ENCODE measurements around the gene CLEC16A. TPM values are rescaled to one million over a fixed set of nuclear protein-coding genes. Genes with fewer than 3 reads are reported as not detected.

Gene CLEC16A
- polyA plus RNA-seq, 3 donors, result 3.4 to 12.0 (median 5.8) TPM

DNA sequence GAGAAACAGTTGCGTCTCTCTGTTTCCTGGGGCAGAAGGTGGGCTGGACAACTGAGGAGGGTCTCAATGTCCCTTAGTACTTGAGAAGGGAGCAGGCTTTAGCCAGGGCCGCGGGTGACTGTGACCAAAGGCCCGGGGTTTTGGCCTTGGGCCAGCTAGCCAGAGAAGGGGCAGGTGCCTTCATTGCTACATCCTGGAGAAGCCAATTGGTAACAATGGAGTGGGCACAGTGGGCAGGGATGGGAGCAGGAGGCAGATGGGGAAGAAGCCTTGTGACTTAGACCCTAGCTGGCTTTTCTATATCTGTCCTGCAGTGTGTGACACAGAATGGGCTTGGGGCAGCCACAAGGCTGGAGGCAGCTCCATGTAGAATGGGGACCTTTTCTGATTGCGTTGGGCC, 46.0 kb downstream of the CLEC16A start:
- 92% methylated on average over 5 of the region's 5 CpGs for WGBS (ENCODE audit: insufficient coverage)

DNA sequence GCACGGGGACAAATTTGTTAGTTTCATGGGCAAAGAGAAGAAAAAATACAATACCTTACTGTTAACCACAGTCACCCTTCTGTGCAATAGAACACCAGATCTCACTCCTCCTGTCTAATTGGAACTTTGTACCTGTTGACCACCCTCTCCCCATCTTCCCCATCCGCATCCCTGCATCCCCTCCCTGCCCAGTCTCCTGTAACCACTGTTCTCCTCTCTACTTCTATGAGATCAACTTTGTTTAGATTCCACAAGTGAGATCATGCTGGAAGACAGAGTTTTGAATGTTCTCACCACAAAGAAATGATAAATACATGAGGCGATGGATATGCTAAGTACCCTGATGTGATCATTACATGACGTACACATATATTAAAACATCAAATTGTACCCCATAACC, 47.7 kb downstream of the CLEC16A start:
- H3K36me3 Mint-ChIP-seq, result peaks cover 91% of the 10 kb centered on the region in 2 donors
- Histone ChIP-seq H3K27ac (ENCODE audit: low read depth in 1 of 2, low read length in 2 of 2) (no peak overlapping the region), H3K9me3 (replicated peaks in 1 of 2; ENCODE audit: control insufficient read depth in 1 of 2, insufficient read depth in 1 of 2, low read length in 2 of 2) (no peaks in the 10 kb centered on the region), H3K9ac (ENCODE audit: insufficient read depth, low read length, poor library complexity, severe bottlenecking) (no peak overlapping the region), H4K20me1 (ENCODE audit: insufficient read depth, low read length) (peaks cover 3% of the 10 kb centered on the region), H2AFZ (ENCODE audit: insufficient read depth, low read depth, low read length, poor library complexity, severe bottlenecking) (no peak overlapping the region), H3K27me3 (ENCODE audit: control insufficient read depth in 2 of 2, insufficient read depth in 2 of 2, low read length in 2 of 2) (no peaks in the 10 kb centered on the region), H3K4me3 (replicated peaks in 1 of 3; ENCODE audit: low read depth in 2 of 3, low read length in 3 of 3) (no peak overlapping the region), H3K36me3 (replicated peaks in 1 of 2; ENCODE audit: control insufficient read depth in 1 of 2, insufficient read depth in 2 of 2, low read length in 2 of 2) (peaks cover 56 to 100% of the 10 kb centered on the region in 2 donors), H3K4me2 (replicated peaks; ENCODE audit: extremely low read depth, low read length, poor library complexity, severe bottlenecking) (no peak overlapping the region), H3K4me1 (ENCODE audit: control insufficient read depth in 1 of 2, insufficient read depth in 2 of 2, low read length in 2 of 2) (no peaks in the 10 kb centered on the region), H3K79me2 (ENCODE audit: insufficient read depth, low read length) (no peaks in the 10 kb centered on the region)
- TF ChIP-seq, protein P1, sequence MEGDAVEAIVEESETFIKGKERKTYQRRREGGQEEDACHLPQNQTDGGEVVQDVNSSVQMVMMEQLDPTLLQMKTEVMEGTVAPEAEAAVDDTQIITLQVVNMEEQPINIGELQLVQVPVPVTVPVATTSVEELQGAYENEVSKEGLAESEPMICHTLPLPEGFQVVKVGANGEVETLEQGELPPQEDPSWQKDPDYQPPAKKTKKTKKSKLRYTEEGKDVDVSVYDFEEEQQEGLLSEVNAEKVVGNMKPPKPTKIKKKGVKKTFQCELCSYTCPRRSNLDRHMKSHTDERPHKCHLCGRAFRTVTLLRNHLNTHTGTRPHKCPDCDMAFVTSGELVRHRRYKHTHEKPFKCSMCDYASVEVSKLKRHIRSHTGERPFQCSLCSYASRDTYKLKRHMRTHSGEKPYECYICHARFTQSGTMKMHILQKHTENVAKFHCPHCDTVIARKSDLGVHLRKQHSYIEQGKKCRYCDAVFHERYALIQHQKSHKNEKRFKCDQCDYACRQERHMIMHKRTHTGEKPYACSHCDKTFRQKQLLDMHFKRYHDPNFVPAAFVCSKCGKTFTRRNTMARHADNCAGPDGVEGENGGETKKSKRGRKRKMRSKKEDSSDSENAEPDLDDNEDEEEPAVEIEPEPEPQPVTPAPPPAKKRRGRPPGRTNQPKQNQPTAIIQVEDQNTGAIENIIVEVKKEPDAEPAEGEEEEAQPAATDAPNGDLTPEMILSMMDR (IDR thresholded peaks at IDR 0.05), result no peak
- peaks cover 0 to 3% (median 1%) of the 10 kb centered on the region in 3 donors for H3K27me3 Mint-ChIP-seq (ENCODE audit: low read depth in 3 of 3)
- no peak overlapping the region for H3K27ac Mint-ChIP-seq
- peaks cover 6% of the 10 kb centered on the region for H3K4me1 Mint-ChIP-seq
- no peaks in the 10 kb centered on the region for H3K9me3 Mint-ChIP-seq
- intact Hi-C loops (cut with micrococcal nuclease), result no loop called here
- no peak overlapping the region for H3K4me3 Mint-ChIP-seq
- WGBS (ENCODE audit: insufficient coverage), result no CpG with 5 or more reads among the region's 4 CpGs
- DNase-seq, result no peak

More for the DNA sequence above, 46.0 kb downstream of the CLEC16A start:
- Mint-ChIP-seq H3K9me3 (no peaks in the 10 kb centered on the region), H3K4me3 (no peak overlapping the region), H3K27me3 (ENCODE audit: low read depth in 3 of 3) (peaks cover 0 to 3% (median 1%) of the 10 kb centered on the region in 3 donors), H3K27ac (no peak overlapping the region), H3K4me1 (peaks cover 8% of the 10 kb centered on the region), H3K36me3 (peaks cover 83 to 87% of the 10 kb centered on the region in 2 donors)
- Histone ChIP-seq H2AFZ (ENCODE audit: insufficient read depth, low read depth, low read length, poor library complexity, severe bottlenecking) (no peak overlapping the region), H3K36me3 (replicated peaks in 1 of 2; ENCODE audit: control insufficient read depth in 1 of 2, insufficient read depth in 2 of 2, low read length in 2 of 2) (peaks cover 48 to 93% of the 10 kb centered on the region in 2 donors), H3K4me2 (replicated peaks; ENCODE audit: extremely low read depth, low read length, poor library complexity, severe bottlenecking) (no peak overlapping the region), H3K9ac (ENCODE audit: insufficient read depth, low read length, poor library complexity, severe bottlenecking) (no peak overlapping the region), H3K27me3 (ENCODE audit: control insufficient read depth in 2 of 2, insufficient read depth in 2 of 2, low read length in 2 of 2) (no peaks in the 10 kb centered on the region), H3K4me1 (ENCODE audit: control insufficient read depth in 1 of 2, insufficient read depth in 2 of 2, low read length in 2 of 2) (no peaks in the 10 kb centered on the region), H3K79me2 (ENCODE audit: insufficient read depth, low read length) (no peaks in the 10 kb centered on the region), H3K4me3 (replicated peaks in 1 of 3; ENCODE audit: low read depth in 2 of 3, low read length in 3 of 3) (no peak overlapping the region), H3K9me3 (replicated peaks in 1 of 2; ENCODE audit: control insufficient read depth in 1 of 2, insufficient read depth in 1 of 2, low read length in 2 of 2) (no peaks in the 10 kb centered on the region), H4K20me1 (ENCODE audit: insufficient read depth, low read length) (peaks cover 3% of the 10 kb centered on the region), H3K27ac (ENCODE audit: low read depth in 1 of 2, low read length in 2 of 2) (no peak overlapping the region)
- intact Hi-C loops (cut with micrococcal nuclease), result no loop called here
- no peak for DNase-seq
- TF ChIP-seq, protein P1 (IDR thresholded peaks at IDR 0.05), result no peak

Measured in CD14-positive monocyte (primary cell).